GM12864 (cell line): ENCODE results near the gene LONRF3.

ENCODE experiments used
- DNase-seq: peaks from one replicate; pipeline ENCODE4 v3.0.0-alpha.2; 2011; ENCODE audit warnings: low read depth
- H3K4me3 ChIP-seq: 2 replicates; pipeline ENCODE4 v1.5.1; 2011; ENCODE audit warnings: mild to moderate bottlenecking, low read depth, low read length, control low read depth
- CTCF ChIP-seq: IDR thresholded peaks from 2 replicates; pipeline ENCODE4 v1.5.1; 2011; ENCODE audit warnings: low read depth, mild to moderate bottlenecking, moderate library complexity, low read length, control low read depth, inconsistent platforms; ENCODE audit errors: missing control alignments

Gene LONRF3

GRCh38 chrX:119040432-119040831 lies 66.0 kb downstream of the LONRF3 start:
- DNase-seq, result no peak
- no peak for TF ChIP-seq CTCF
- H3K4me3 ChIP-seq, result no peak overlapping the region

- no peak overlapping the region for H3K4me3 ChIP-seq
- TF ChIP-seq CTCF, result no peak
- no peak for DNase-seq
These were observed 66.8 kb downstream of the LONRF3 start for GRCh38 chrX:119041175-119041574.

GRCh38 chrX:119042040-119042439 lies 67.6 kb downstream of the LONRF3 start:
- TF ChIP-seq CTCF, result no peak
- DNase-seq, result no peak
- no peak overlapping the region for H3K4me3 ChIP-seq

GRCh38 chrX:119042996-119043395 lies 68.6 kb downstream of the LONRF3 start:
- DNase-seq, result no peak
- no peak overlapping the region for H3K4me3 ChIP-seq
- no peak for TF ChIP-seq CTCF

- TF ChIP-seq CTCF, result no peak
- no peak for DNase-seq
- H3K4me3 ChIP-seq, result no peak overlapping the region
These were observed 71.5 kb downstream of the LONRF3 start for GRCh38 chrX:119045884-119046283.

- no peak for DNase-seq
- no peak for TF ChIP-seq CTCF
- no peak overlapping the region for H3K4me3 ChIP-seq
These were observed 81.3 kb downstream of the LONRF3 start for GRCh38 chrX:119055687-119056086.

GRCh38 chrX:119062750-119063374 lies 88.4 kb downstream of the LONRF3 start:
- no peak for TF ChIP-seq CTCF
- DNase-seq, result no peak
- H3K4me3 ChIP-seq, result no peak overlapping the region
